Neural progenitor cell (in vitro differentiated cells): ENCODE results near the gene CCSER2.

Experiments
- CTCF ChIP-seq: fragments of 200-600 bp; sonication (generic); IDR thresholded peaks from 2 replicates; pipeline ENCODE4 v1.5.1; 2017; ENCODE audit warnings: antibody characterized with exemption, mild to moderate bottlenecking
- EZH2 ChIP-seq: fragments of 200-600 bp; sonication (generic); IDR thresholded peaks from 2 replicates; pipeline ENCODE4 v1.6.1; 2017; ENCODE audit warnings: antibody characterized with exemption, mild to moderate bottlenecking, moderate library complexity
- EZH2phosphoT487 ChIP-seq: fragments of 200-600 bp; sonication (generic); IDR thresholded peaks from 2 replicates; pipeline ENCODE4 v1.6.1; 2017; ENCODE audit warnings: antibody characterized with exemption

GRCh38 chr10:84423719-84424118 is 95.3 kb downstream of the CCSER2 start:
- TF ChIP-seq CTCF: no peak
- TF ChIP-seq EZH2: no peak
- no peak for TF ChIP-seq EZH2phosphoT487
